LNCaP clone FGC (cell line): ENCODE data around the gene STXBP4.

ENCODE experiments used
- DNase-seq: peaks from one replicate; pipeline ENCODE4 v3.0.0-alpha.2; 2011; ENCODE audit warnings: low read depth
- H3K4me3 ChIP-seq: 2 replicates; pipeline ENCODE4 v1.5.1; 2011; ENCODE audit warnings: mild to moderate bottlenecking, low read depth, low read length, control low read depth
- CTCF ChIP-seq: IDR thresholded peaks from 2 replicates; pipeline ENCODE4 v1.5.1; 2012; ENCODE audit warnings: mild to moderate bottlenecking; ENCODE audit not compliant: control insufficient read depth, insufficient read depth; ENCODE audit errors: extremely low read depth

The STXBP4 gene

GRCh38 chr17:54935471-54935870 is 33.1 kb upstream of the STXBP4 start:
- no peak overlapping the region for H3K4me3 ChIP-seq
- no peak for TF ChIP-seq CTCF
- DNase-seq, result no peak

DNA sequence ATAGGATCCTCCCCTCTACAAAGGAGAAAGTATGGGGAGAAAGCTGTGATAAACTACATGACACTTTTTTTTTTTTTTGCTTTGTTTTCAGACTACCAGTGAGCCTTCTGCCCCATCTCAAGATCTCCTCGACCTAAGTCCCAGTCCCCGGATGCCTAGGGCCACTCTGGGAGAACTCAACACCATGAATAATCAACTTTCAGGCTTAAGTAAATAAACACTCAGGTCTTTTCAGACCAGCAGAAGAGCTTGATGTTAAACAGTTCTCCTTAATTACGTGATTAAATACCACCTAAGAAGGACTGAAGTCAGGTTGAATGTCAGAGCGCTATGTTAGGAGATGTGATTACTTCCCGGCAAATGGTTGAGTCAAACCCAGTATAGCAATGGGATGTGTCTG is 31.5 kb upstream of the STXBP4 start:
- TF ChIP-seq CTCF, result no peak
- H3K4me3 ChIP-seq, result no peak overlapping the region
- DNase-seq, result no peak

DNA sequence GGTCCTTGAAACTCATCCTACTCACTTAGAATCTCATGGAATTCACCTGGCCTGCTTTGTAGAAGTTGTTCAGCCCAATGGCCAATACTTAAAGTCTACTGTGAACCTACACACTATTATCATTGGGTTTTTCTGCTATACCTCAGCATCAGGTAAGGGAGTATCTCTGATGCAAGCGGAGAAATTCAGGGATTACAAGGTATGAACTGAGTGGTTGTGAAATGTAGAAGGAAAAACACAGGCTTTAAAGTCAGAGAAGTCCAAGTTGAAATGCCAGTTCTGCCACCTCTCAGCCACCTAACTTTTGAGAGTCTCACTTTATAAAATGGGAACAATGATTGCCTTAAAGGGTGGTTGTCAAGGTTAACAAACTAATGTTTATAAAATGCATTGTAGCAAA is 31.1 kb upstream of the STXBP4 start:
- no peak for TF ChIP-seq CTCF

GRCh38 chr17:54941285-54941684 is 27.3 kb upstream of the STXBP4 start:
- no peak for DNase-seq
- no peak for TF ChIP-seq CTCF
- H3K4me3 ChIP-seq, result no peak overlapping the region

More for the DNA sequence above, 31.1 kb upstream of the STXBP4 start:
- no peak overlapping the region for H3K4me3 ChIP-seq
- no peak for DNase-seq

GRCh38 chr17:54944796-54945195 is 23.8 kb upstream of the STXBP4 start:
- DNase-seq, result no peak
- no peak for TF ChIP-seq CTCF

GRCh38 chr17:54945231-54945630 is 23.3 kb upstream of the STXBP4 start:
- DNase-seq, result no peak
- H3K4me3 ChIP-seq, result no peak overlapping the region
- TF ChIP-seq CTCF, result no peak

More at GRCh38 chr17:54944796-54945195, 23.8 kb upstream of the STXBP4 start:
- H3K4me3 ChIP-seq, result no peak overlapping the region

GRCh38 chr17:54945671-54946070 is 22.9 kb upstream of the STXBP4 start:
- DNase-seq, result no peak
- TF ChIP-seq CTCF, result no peak
- H3K4me3 ChIP-seq, result no peak overlapping the region
